ENCODE data around the gene GNAL. TPM values are rescaled to one million over a fixed set of nuclear protein-coding genes. Genes with fewer than 3 reads are reported as not detected.

Gene GNAL
- total and polyA plus RNA-seq, 2 of the 4 experiments (the other 2 are of a cell fraction) = 0.15 to 0.36 TPM

GRCh38 chr18:11923450-11923849 lies 234.4 kb downstream of the GNAL start:
- Histone ChIP-seq H3K9me3 (ENCODE audit: control insufficient read depth, insufficient read depth, low read length) (peaks cover 3% of the 10 kb centered on the region), H3K4me1 (ENCODE audit: control insufficient read depth, insufficient read depth, low read length) (no peaks in the 10 kb centered on the region), H2AFZ (replicated peaks; ENCODE audit: low read length, poor library complexity) (no peak overlapping the region), H2BK20ac (ENCODE audit: low read depth, low read length) (no peak overlapping the region), H3K79me1 (ENCODE audit: low read depth in 1 of 2, low read length in 2 of 2) (no peaks in the 10 kb centered on the region), H3K4me2 (ENCODE audit: low read depth, low read length) (no peak overlapping the region), H3K9me1 (ENCODE audit: insufficient read depth, low read length) (no peaks in the 10 kb centered on the region), H3K56ac (ENCODE audit: extremely low read depth, insufficient read depth, low read length) (no peak overlapping the region), H2BK5ac (ENCODE audit: low read depth, low read length, poor library complexity, severe bottlenecking) (no peak overlapping the region), H3K27me3 (ENCODE audit: control insufficient read depth, insufficient read depth, low read length) (peaks cover 6% of the 10 kb centered on the region), H3K18ac (ENCODE audit: low read depth, low read length) (no peak overlapping the region), H3K36me3 (ENCODE audit: control insufficient read depth, insufficient read depth, low read length) (no peaks in the 10 kb centered on the region), H2AK5ac (ENCODE audit: low read depth, low read length) (no peak overlapping the region), H3K4ac (ENCODE audit: low read depth, low read length) (no peak overlapping the region), H3K4me3 (ENCODE audit: insufficient read depth, low read depth, low read length) (no peak overlapping the region), H2BK120ac (ENCODE audit: low read depth, low read length) (no peak overlapping the region), H2AK9ac (replicated peaks; ENCODE audit: low read depth, low read length, poor library complexity) (no peak overlapping the region), H2BK15ac (ENCODE audit: low read depth, low read length) (no peak overlapping the region), H3K23ac (ENCODE audit: low read depth, low read length) (no peak overlapping the region), H4K91ac (ENCODE audit: insufficient read depth, low read depth, low read length) (no peak overlapping the region), H3K27ac (ENCODE audit: insufficient read depth, low read length) (no peak overlapping the region), H4K20me1 (ENCODE audit: insufficient read depth, low read length) (no peaks in the 10 kb centered on the region), H4K5ac (ENCODE audit: low read depth, low read length) (no peak overlapping the region), H3K14ac (replicated peaks; ENCODE audit: low read depth, low read length) (no peak overlapping the region), H3K9ac (ENCODE audit: low read depth, low read length) (no peak overlapping the region), H4K8ac (ENCODE audit: low read depth in 2 of 2, low read length in 2 of 2) (no peak overlapping the region)
- dilution Hi-C loops (cut with HindIII; ENCODE audit: low sequenced_read_pairs, unreplicated experiment) = no loop called here
- in situ Hi-C loops (cut with MboI; ENCODE audit: low sequenced_read_pairs) = no loop called here
- ChIA-PET CTCF (interaction anchor here (0.6 to 1.6 kb wide), 2 partner anchors 14 to 18 kb away, joined by 5 to 6 read pairs; no protein-coding TSS in a partner anchor), POLR2A (ENCODE audit: unreplicated experiment) (no interaction called here)
- BruUV-seq (replicated peaks) = no TSS peak
- TF ChIP-seq ELK1 (IDR thresholded peaks at IDR 0.05; ENCODE audit: borderline replicate concordance, low read depth, low read length) (no peak), MAZ (IDR thresholded peaks at IDR 0.05; ENCODE audit: borderline replicate concordance, low read depth, low read length) (no peak), POLR2A (IDR thresholded peaks at IDR 0.05; ENCODE audit: low read depth, low read length) (no peak), CEBPB (IDR thresholded peaks at IDR 0.05; ENCODE audit: low read depth, low read length) (no peak), CHD1 (IDR thresholded peaks at IDR 0.05; ENCODE audit: low read depth, low read length) (no peak), USF2 (IDR thresholded peaks at IDR 0.05; ENCODE audit: low read depth, low read length) (no peak), FOS (IDR thresholded peaks at IDR 0.05; ENCODE audit: low read depth, low read length) (no peak), CTCF (conservative IDR thresholded peaks at IDR 0.05; ENCODE audit: low read depth, low read length) (no peak), RAD21 (IDR thresholded peaks at IDR 0.05; ENCODE audit: low read length) (no peak), MAFK (IDR thresholded peaks at IDR 0.05; ENCODE audit: low read depth, low read length) (no peak), MXI1 (IDR thresholded peaks at IDR 0.05; ENCODE audit: borderline replicate concordance, low read depth, low read length) (no peak), RFX5 (IDR thresholded peaks at IDR 0.05; ENCODE audit: low read depth, low read length) (no peak)
- WGBS, 2 experiments (ENCODE audit: extremely low coverage in 2 of 2, insufficient read length in 1 of 2) = no CpG with 5 or more reads among the region's 3 CpGs
- intact Hi-C loops (cut with micrococcal nuclease) = no loop called here
- DNase-seq (no peak), ATAC-seq (ENCODE audit: low read depth) (no peak)
